C4-2B (cell line): ENCODE measurements around the gene GSK3B.

Experiments used
- ZFX ChIP-seq: fragments of 450-650 bp; IDR thresholded peaks from 2 replicates; pipeline ENCODE4 v1.6.1; 2017
- TF ChIP-seq, protein P1 (sequence below): fragments of 450-650 bp; conservative IDR thresholded peaks from 2 replicates; pipeline ENCODE4 v1.5.1; 2017; ENCODE audit warnings: mild to moderate bottlenecking

DNA sequence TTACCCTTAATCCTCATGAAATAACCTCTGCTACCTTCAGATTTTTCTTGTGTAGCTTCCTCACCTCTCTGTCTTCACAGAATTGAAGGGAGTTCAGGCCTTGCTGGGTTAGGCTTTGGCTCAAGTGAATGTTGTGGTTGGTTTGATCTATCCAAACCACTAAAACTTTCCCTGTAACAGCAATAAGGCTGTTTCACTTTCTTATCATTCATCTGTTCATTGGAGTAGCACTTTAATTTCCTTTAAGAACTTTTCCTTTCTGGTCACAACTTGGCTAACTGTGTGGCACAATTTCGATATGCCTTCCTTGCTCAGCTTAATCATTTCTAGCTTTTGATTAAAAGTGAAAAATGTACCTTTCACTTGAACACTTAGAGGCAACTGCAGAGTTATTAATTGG, 182.5 kb downstream of the GSK3B start:
- TF ChIP-seq, protein P1, sequence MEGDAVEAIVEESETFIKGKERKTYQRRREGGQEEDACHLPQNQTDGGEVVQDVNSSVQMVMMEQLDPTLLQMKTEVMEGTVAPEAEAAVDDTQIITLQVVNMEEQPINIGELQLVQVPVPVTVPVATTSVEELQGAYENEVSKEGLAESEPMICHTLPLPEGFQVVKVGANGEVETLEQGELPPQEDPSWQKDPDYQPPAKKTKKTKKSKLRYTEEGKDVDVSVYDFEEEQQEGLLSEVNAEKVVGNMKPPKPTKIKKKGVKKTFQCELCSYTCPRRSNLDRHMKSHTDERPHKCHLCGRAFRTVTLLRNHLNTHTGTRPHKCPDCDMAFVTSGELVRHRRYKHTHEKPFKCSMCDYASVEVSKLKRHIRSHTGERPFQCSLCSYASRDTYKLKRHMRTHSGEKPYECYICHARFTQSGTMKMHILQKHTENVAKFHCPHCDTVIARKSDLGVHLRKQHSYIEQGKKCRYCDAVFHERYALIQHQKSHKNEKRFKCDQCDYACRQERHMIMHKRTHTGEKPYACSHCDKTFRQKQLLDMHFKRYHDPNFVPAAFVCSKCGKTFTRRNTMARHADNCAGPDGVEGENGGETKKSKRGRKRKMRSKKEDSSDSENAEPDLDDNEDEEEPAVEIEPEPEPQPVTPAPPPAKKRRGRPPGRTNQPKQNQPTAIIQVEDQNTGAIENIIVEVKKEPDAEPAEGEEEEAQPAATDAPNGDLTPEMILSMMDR = no peak
- no peak for TF ChIP-seq ZFX
